ENCODE measurements around the gene AZIN2. TPM values are rescaled to one million over a fixed set of nuclear protein-coding genes. Genes with fewer than 3 reads are reported as not detected.

Gene AZIN2
- total and polyA plus RNA-seq, 9 of the 15 experiments (the other 6 are each of a cell fraction or from before 2014, with no cell fraction given): 0.06 to 0.91 (median 0.42) TPM; not detected in 2

DNA sequence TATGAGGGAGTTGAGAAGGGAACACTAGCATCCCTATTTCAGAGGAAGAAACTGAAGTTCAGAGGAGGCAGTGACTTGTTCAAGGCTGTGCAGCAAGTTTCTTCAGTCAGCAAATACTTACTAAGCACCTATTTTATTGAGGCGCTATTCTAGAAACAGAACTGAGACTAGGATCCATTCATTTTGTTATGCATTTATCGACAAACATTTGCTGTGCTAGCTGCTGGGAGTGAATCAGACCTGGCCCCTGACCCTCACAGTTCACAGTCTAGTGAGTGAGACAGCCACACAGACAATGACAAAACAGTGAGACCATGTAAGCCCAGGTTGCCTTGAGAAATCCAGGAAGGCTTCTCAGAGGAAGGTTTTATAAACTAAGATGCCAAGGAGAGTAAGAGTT is 72.7 kb downstream of the AZIN2 start:
- ChIA-PET CTCF (ENCODE audit: low intra/inter-chr PET ratio) (no interaction called here), POLR2A (interaction anchor here (0.6 kb wide), 1 partner anchor 550 kb away, joined by 3 read pairs; no protein-coding TSS in a partner anchor)
- Histone ChIP-seq H3K9me1 (ENCODE audit: control insufficient read depth, insufficient read depth, low read length) (no peaks in the 10 kb centered on the region), H3K27ac (ENCODE audit: extremely low read depth, low read depth, low read length) (no peak overlapping the region), H3K4me3 (no peak overlapping the region), H3K79me2 (ENCODE audit: control insufficient read depth, insufficient read depth, low read length) (no peaks in the 10 kb centered on the region), H3K4me1 (replicated peaks in 1 of 2; ENCODE audit: control insufficient read depth in 2 of 2, insufficient read depth in 2 of 2, low read length in 2 of 2) (no peaks in the 10 kb centered on the region), H3K9me3 (replicated peaks; ENCODE audit: control insufficient read depth, insufficient read depth, low read depth, low read length) (no peaks in the 10 kb centered on the region), H3K9ac (ENCODE audit: insufficient read depth in 1 of 2, low read depth in 2 of 2, low read length in 2 of 2) (no peak overlapping the region), H3K36me3 (ENCODE audit: control insufficient read depth, insufficient read depth, low read length) (no peaks in the 10 kb centered on the region), H3K27me3 (ENCODE audit: control insufficient read depth in 2 of 2, insufficient read depth in 2 of 2, low read length in 2 of 2) (peaks cover 16 to 51% of the 10 kb centered on the region in 2 experiments; a peak in 4 of 5 replicates), H4K20me1 (replicated peaks; ENCODE audit: control insufficient read depth, insufficient read depth, low read length) (no peaks in the 10 kb centered on the region), H2AFZ (ENCODE audit: low read depth, low read length) (no peak overlapping the region), H3K4me2 (ENCODE audit: insufficient read depth, low read length) (no peak overlapping the region)
- FAIRE-seq (no peak), DNase-seq (ENCODE audit: extremely low read depth in 1 of 4, low spot score in 3 of 4) (no peak), ATAC-seq (no peak)
- intact Hi-C loops (cut with micrococcal nuclease): no loop called here
- no TSS peak for BruUV-seq (replicated peaks)
- WGBS (ENCODE audit: insufficient coverage, low coverage, missing lambda C conversion rate): 16% methylated on average over 2 of the region's 2 CpGs
- in situ Hi-C loops (cut with MboI): no loop called here
- peak; percentile 52 for TF ChIP-seq ZFP36 (IDR thresholded peaks at IDR 0.05; ENCODE audit: low read depth, low read length, partially characterized antibody)
- TF ChIP-seq, protein P1, sequence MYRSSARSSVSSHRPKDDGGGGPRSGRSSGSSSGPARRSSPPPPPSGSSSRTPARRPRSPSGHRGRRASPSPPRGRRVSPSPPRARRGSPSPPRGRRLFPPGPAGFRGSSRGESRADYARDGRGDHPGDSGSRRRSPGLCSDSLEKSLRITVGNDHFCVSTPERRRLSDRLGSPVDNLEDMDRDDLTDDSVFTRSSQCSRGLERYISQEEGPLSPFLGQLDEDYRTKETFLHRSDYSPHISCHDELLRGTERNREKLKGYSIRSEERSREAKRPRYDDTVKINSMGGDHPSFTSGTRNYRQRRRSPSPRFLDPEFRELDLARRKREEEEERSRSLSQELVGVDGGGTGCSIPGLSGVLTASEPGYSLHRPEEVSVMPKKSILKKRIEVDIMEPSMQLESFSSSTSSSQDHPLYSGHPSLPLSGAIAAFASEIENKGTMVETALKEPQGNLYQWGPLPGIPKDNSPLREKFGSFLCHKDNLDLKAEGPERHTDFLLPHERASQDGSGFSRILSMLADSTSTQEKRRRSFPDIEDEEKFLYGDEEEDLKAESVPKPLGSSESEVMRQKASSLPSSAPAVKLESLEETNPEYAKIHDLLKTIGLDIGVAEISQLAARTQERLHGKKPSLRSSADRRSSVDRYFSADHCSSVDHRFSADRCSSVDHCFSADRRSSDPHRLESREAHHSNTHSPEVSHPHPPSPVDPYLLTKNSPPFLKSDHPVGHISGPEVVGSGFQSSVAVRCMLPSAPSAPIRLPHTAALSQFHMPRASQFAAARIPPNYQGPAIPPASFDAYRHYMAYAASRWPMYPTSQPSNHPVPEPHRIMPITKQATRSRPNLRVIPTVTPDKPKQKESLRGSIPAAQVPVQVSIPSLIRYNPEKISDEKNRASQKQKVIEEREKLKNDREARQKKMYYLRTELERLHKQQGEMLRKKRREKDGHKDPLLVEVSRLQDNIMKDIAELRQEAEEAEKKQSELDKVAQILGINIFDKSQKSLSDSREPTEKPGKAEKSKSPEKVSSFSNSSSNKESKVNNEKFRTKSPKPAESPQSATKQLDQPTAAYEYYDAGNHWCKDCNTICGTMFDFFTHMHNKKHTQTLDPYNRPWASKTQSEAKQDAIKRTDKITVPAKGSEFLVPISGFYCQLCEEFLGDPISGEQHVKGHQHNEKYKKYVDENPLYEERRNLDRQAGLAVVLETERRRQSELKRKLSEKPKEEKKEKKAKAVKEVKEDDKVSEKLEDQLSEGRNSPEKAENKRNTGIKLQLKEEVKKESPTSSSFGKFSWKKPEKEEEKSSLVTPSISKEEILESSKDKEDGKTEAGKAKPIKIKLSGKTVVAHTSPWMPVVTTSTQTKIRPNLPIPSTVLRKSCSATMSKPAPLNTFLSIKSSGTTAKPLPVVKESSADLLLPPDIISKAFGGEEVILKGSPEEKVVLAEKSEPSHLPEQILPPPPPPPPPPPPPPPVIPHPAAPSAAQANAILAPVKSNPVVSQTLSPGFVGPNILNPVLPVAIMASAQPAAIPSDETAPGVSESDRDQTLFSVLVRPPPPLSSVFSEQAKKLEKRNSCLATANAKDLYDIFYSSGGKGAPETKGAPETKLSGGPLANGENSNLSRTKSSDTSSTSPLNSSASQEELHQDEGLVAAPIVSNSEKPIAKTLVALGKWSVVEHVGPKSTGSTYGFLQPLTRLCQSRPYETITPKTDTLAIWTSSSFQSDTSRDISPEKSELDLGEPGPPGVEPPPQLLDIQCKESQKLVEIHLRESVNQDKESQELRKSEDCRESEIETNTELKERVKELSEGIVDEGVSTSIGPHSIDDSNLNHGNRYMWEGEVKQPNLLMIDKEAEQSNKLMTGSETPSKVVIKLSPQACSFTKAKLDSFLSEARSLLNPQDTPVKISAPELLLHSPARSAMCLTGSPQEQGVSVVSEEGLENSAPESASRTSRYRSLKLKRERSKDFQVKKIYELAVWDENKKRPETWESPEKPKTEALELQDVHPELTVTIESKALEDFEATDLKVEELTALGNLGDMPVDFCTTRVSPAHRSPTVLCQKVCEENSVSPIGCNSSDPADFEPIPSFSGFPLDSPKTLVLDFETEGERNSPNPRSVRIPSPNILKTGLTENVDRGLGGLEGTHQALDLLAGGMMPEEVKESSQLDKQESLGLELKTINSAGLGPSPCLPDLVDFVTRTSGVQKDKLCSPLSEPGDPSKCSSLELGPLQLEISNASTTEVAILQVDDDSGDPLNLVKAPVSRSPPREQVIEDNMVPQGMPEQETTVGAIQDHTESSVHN (IDR thresholded peaks at IDR 0.05; ENCODE audit: borderline replicate concordance in 1 of 2, low read depth in 1 of 2): no peak
- no peak for TF ChIP-seq HDGF (IDR thresholded peaks at IDR 0.05)

Data from K562 (cell line).